GM12865 (cell line): ENCODE results near the gene HLA-DQB1.

Source experiments
- DNase-seq: peaks from one replicate; pipeline ENCODE4 v3.0.0; 2010; ENCODE audit warnings: low read depth
- H3K4me3 ChIP-seq: 2 replicates; pipeline ENCODE4 v1.5.1; 2011; ENCODE audit warnings: mild to moderate bottlenecking, low read depth, low read length, control low read depth
- CTCF ChIP-seq: IDR thresholded peaks from 2 replicates; pipeline ENCODE4 v1.5.1; 2011; ENCODE audit warnings: low read length, control low read depth, low read depth, inconsistent platforms; ENCODE audit not compliant: insufficient read depth; ENCODE audit errors: missing control alignments

HLA-DQB1 gene

DNA sequence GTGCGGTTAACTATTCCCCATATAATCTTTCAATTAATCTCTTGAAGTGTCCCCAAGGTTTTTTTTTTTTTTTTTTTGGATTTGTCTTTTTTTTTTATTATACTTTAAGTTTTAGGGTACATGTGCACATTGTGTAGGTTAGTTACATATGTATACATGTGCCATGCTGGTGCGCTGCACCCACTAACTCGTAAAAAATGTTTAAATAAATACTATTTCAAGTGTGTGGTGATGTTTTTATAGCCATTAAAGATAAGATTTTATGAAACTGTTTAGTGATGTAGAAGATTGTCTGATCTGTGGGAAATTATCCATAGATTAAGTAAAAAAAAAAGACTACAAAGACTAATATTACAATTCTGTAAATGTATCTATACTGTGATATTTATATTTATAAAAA lies 41.9 kb downstream of the HLA-DQB1 start:
- H3K4me3 ChIP-seq = no peak overlapping the region
- no peak for TF ChIP-seq CTCF
- no peak for DNase-seq

DNA sequence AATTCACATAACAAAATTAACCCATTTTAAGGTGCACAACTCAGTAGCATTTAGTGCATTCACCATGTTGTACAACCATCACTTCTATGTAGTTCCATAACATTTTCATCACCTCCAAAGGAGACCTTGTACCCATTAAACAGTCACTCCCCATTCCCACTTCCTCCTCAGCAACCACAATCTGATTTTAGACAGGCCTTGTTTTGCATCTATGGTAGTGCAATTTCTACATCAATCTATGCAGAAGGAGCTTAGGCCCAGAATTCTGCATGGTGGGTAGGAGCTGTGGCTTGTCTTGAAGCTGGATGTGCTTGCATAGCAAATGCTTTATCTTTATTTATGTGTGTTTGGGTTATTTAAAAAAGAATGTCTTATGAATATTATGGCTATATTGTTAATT lies 42.8 kb downstream of the HLA-DQB1 start:
- H3K4me3 ChIP-seq = peak overlapping the region; percentile 23; the same call in 1 of the 2 replicates
- peak; percentile 61 for DNase-seq
- TF ChIP-seq CTCF = no peak

GRCh38 chr6:32622545-32623401 lies 43.7 kb downstream of the HLA-DQB1 start:
- peak; percentile 94 for DNase-seq
- peak; percentile 70 for TF ChIP-seq CTCF
- H3K4me3 ChIP-seq = peak overlapping the region; percentile 23

- no peak for TF ChIP-seq CTCF
- DNase-seq = no peak
- H3K4me3 ChIP-seq = no peak overlapping the region
Observed at GRCh38 chr6:32621372-32621771, 45.1 kb downstream of the HLA-DQB1 start.

DNA sequence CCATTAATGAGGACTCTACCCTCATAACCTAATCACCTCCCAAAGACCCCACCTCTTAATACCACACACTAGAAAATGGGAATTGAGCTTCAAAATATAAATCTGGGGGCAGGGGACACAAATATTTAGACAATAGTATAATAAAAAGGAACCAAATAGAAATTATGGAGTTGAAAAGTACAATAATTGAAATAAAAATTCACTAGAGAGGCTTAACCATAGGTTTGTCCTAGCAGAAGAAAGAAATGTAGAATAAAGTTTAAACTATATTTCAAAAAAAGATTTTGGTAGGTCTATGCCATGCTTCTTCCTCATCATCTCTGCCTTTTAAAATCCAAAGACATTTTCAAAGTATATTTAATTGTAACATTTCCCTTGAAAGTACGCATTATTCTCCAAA lies 48.7 kb downstream of the HLA-DQB1 start:
- no peak for TF ChIP-seq CTCF
- no peak for DNase-seq
- no peak overlapping the region for H3K4me3 ChIP-seq

DNA sequence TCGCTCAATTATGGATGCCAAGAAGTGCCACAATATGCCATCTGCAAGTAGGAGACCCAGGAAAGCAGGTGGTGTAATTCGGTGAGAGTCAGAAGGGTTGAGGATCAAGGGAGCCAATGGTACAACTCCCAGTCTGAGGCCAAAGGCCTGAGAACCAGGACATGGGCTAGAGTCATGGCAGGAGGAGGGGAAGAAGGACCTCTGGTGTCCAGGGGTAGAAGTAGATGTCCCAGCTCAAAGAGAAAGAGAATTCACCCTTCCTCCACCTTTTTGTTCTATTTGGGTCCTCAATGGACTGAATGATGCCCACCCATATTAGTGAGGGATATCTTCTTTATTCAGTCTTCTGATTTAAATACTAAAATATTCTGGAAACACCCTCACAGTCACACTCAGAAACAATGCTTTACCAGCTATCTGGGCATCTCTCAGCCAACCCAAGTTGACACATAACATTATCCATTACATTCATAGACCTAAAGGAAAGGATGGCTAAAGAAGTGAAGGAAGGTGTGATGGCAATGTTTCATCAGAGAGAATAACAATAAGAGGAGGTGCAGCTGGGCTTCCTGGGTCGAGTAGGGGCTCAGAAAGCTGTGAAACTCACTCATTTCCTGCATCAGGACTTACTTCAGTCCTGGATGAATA lies 50.4 kb downstream of the HLA-DQB1 start:
- no peak for TF ChIP-seq CTCF
- no peak overlapping the region for H3K4me3 ChIP-seq
- DNase-seq = no peak
